Parathyroid adenoma (tissue), 2 donors: ENCODE data around the gene NLRP11.

ENCODE experiments used
- H2AFZ ChIP-seq: fragments of 300-600 bp; sonication (generic); one replicate; pipeline ENCODE4 v1.7.0; 2017; ENCODE audit warnings: antibody characterized with exemption, mild to moderate bottlenecking
- H3K27ac ChIP-seq: fragments of 300-600 bp; sonication (generic); one replicate; pipeline ENCODE4 v1.7.0; 2017
- H3K27me3 ChIP-seq: fragments of 300-600 bp; sonication (generic); one replicate; pipeline ENCODE4 v1.7.0; 2017; ENCODE audit warnings: low read length; ENCODE audit not compliant: control insufficient read depth, insufficient read depth
- H3K36me3 ChIP-seq: fragments of 300-600 bp; sonication (generic); one replicate; pipeline ENCODE4 v1.7.0; 2017; ENCODE audit warnings: low read length; ENCODE audit not compliant: control insufficient read depth, insufficient read depth
- H3K4me1 ChIP-seq: fragments of 300-600 bp; sonication (generic); one replicate; pipeline ENCODE4 v1.7.0; 2017; ENCODE audit warnings: control low read depth
- H3K4me2 ChIP-seq: fragments of 300-600 bp; sonication (generic); one replicate; pipeline ENCODE4 v1.7.0; 2017; ENCODE audit warnings: low read length
- H3K4me3 ChIP-seq: fragments of 300-600 bp; sonication (generic); one replicate; pipeline ENCODE4 v1.7.0; 2017; ENCODE audit warnings: low read depth, low read length
- H3K79me2 ChIP-seq: fragments of 300-600 bp; sonication (generic); one replicate; pipeline ENCODE4 v1.7.0; 2017; ENCODE audit warnings: control low read depth
- H3K9ac ChIP-seq: fragments of 300-600 bp; sonication (generic); one replicate; pipeline ENCODE4 v1.7.0; 2017; ENCODE audit warnings: mild to moderate bottlenecking
- H3K9me3 ChIP-seq: fragments of 300-600 bp; sonication (generic); one replicate; pipeline ENCODE4 v1.7.0; 2017; ENCODE audit warnings: low read length; ENCODE audit not compliant: control insufficient read depth
- TF ChIP-seq, protein P1 (sequence below): fragments of 300-600 bp; sonication (generic); IDR thresholded peaks from one replicate; pipeline ENCODE4 v1.7.0; 2017; ENCODE audit warnings: antibody characterized with exemption, mild to moderate bottlenecking
- donor health status: primary hyperparathyroidism.

Gene NLRP11

DNA sequence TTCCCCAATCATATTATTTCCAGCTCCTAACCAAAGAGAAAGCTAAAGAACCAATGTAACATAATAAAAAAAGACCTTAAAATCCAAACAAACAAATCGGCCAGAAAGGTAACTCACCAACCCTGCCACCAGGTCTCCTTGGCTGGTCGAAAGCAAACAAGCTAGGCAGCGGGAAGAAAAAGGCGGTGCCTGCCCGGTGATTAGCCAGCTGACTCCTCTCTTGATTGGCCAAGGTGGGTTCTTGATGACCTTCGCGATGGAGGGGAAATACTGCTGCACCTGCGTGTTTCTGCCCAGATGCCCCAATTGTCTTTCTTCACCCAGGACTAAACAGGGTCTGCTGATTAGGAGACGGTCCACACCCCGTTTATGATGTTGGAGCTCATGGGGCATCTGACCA lies at the start of gene NLRP11:
TSS of gene NLRP11 (minus strand) at position 154 of the 400 bp plus-strand sequence. CDS start 13,825 bp downstream, outside the sequence.
- no peaks in the 10 kb centered on the region for H3K36me3 ChIP-seq
- no peak within 1 kb of the TSS for H3K9ac ChIP-seq
- no peaks in the 10 kb centered on the region for H3K79me2 ChIP-seq
- H3K4me3 ChIP-seq = no peak within 1 kb of the TSS
- H3K27me3 ChIP-seq = no peaks in the 10 kb centered on the region
- H3K9me3 ChIP-seq = no peaks in the 10 kb centered on the region
- no peak within 1 kb of the TSS for H3K27ac ChIP-seq
- no peaks in the 10 kb centered on the region for H3K4me1 ChIP-seq
- TF ChIP-seq, protein P1, sequence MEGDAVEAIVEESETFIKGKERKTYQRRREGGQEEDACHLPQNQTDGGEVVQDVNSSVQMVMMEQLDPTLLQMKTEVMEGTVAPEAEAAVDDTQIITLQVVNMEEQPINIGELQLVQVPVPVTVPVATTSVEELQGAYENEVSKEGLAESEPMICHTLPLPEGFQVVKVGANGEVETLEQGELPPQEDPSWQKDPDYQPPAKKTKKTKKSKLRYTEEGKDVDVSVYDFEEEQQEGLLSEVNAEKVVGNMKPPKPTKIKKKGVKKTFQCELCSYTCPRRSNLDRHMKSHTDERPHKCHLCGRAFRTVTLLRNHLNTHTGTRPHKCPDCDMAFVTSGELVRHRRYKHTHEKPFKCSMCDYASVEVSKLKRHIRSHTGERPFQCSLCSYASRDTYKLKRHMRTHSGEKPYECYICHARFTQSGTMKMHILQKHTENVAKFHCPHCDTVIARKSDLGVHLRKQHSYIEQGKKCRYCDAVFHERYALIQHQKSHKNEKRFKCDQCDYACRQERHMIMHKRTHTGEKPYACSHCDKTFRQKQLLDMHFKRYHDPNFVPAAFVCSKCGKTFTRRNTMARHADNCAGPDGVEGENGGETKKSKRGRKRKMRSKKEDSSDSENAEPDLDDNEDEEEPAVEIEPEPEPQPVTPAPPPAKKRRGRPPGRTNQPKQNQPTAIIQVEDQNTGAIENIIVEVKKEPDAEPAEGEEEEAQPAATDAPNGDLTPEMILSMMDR = no peak
- H2AFZ ChIP-seq = no peak within 1 kb of the TSS
- no peak within 1 kb of the TSS for H3K4me2 ChIP-seq

DNA sequence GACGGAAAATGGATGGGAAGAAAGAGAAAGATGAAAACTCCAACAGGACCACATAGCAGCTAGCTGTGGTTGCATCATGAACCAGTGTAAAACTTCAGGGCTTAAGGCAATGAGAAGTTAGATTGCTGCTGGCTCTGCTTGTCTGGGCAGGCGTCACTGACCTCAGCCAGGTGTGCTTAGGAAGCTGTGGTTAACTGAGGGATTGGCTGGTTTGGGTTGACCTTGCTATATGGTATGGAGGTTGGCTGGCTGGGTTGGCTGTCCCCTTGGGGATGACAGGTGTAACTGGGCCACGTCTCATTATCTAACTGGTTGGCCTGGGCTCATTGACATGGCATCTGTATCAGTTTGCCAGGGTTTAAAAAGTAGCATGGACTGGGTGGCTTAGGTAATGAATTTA lies 45.4 kb upstream of the NLRP11 start:
- H3K4me3 ChIP-seq = no peak overlapping the region
- no peaks in the 10 kb centered on the region for H3K27me3 ChIP-seq
- no peaks in the 10 kb centered on the region for H3K79me2 ChIP-seq
- H3K27ac ChIP-seq = no peak overlapping the region
- H3K9ac ChIP-seq = no peak overlapping the region
- no peak overlapping the region for H2AFZ ChIP-seq
- H3K4me1 ChIP-seq = no peaks in the 10 kb centered on the region
- H3K9me3 ChIP-seq = peaks cover 2% of the 10 kb centered on the region
- no peaks in the 10 kb centered on the region for H3K36me3 ChIP-seq
- H3K4me2 ChIP-seq = no peak overlapping the region
- TF ChIP-seq, protein P1 = no peak

DNA sequence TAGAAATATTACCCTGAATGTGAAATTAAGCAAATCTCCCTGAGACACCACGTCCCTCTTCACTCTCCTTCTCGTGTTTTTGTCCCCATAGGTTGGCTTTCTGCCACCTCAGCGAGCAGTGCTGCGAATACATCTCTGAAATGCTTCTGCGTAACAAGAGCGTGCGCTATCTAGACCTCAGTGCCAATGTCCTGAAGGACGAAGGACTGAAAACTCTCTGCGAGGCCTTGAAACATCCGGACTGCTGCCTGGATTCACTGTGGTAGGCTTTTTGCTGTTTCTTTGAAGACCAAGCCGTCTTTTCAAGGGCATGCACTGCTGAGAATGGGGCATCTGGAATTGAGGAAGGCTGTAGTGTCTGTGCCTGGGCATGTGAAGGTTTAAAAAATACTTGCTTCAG lies 38.9 kb upstream of the NLRP11 start:
- no peak overlapping the region for H2AFZ ChIP-seq

DNA sequence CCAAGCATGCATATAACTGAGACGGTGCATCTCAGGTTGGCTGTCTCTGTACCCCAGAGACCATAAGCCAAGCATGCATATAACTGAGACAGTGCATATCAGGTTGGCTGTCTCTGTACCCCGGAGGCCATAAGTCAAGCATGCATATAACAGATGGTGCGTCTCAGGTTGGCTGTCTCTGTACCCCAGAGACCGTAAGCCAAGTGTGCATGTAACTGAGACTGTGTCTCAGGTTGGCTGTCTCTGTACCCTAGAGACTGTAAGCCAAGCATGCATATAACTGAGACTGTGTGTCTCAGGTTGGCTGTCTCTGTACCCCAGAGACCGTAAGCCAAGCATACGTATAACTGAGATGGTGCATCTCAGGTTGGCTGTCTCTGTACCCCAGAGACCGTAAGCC lies 35.3 kb upstream of the NLRP11 start:
- Histone ChIP-seq H2AFZ (no peak overlapping the region), H3K36me3 (no peaks in the 10 kb centered on the region), H3K9me3 (no peaks in the 10 kb centered on the region), H3K9ac (no peak overlapping the region), H3K27me3 (no peaks in the 10 kb centered on the region), H3K4me2 (no peak overlapping the region), H3K4me1 (no peaks in the 10 kb centered on the region), H3K79me2 (no peaks in the 10 kb centered on the region), H3K27ac (no peak overlapping the region), H3K4me3 (no peak overlapping the region)
- TF ChIP-seq, protein P1 = no peak

More for the DNA sequence above, 38.9 kb upstream of the NLRP11 start:
- Histone ChIP-seq H3K79me2 (no peaks in the 10 kb centered on the region), H3K27me3 (no peaks in the 10 kb centered on the region), H3K4me3 (no peak overlapping the region), H3K27ac (no peak overlapping the region), H3K4me2 (no peak overlapping the region), H3K9me3 (peaks cover 2% of the 10 kb centered on the region), H3K36me3 (no peaks in the 10 kb centered on the region), H3K9ac (no peak overlapping the region), H3K4me1 (no peaks in the 10 kb centered on the region)
- TF ChIP-seq, protein P1 = no peak

DNA sequence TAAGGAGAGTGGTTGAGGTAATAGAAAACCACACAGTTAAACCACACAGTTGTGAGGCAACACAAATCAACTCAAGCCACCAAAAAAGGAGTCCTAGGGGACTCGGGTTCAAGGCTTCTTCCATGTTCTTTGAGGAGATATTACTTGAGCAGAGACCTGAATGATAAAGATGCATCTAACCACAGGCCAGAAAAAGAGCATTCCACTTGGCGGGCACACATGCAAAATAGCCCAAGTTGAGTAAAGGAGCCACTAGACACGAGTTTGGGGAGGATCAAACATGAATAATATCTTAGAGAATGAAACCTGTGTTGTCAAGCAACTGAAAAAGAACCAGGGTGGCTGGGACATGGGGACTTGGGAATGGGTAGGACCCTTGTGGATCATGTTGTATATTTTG lies 34.7 kb upstream of the NLRP11 start:
- no peaks in the 10 kb centered on the region for H3K27me3 ChIP-seq
- no peak overlapping the region for H3K4me3 ChIP-seq
- H3K79me2 ChIP-seq = no peaks in the 10 kb centered on the region
- TF ChIP-seq, protein P1 = no peak
- no peak overlapping the region for H2AFZ ChIP-seq
- no peaks in the 10 kb centered on the region for H3K4me1 ChIP-seq
- H3K36me3 ChIP-seq = no peaks in the 10 kb centered on the region
- H3K4me2 ChIP-seq = no peak overlapping the region
- H3K27ac ChIP-seq = no peak overlapping the region
- H3K9ac ChIP-seq = no peak overlapping the region
- H3K9me3 ChIP-seq = no peaks in the 10 kb centered on the region
